ENCODE measurements around the gene DGCR2. TPM values are rescaled to one million over a fixed set of nuclear protein-coding genes. Genes with fewer than 3 reads are reported as not detected.

DGCR2 gene
- total and polyA plus RNA-seq, 9 donors: 23.9 to 71.9 (median 59.1) TPM

GRCh38 chr22:19044381-19044780, 77.8 kb downstream of the DGCR2 start:
- Histone ChIP-seq H3K9me3 (no peaks in the 10 kb centered on the region), H3K27me3 (no peaks in the 10 kb centered on the region), H3K27ac (no peak overlapping the region), H3K4me3 (no peak overlapping the region), H3K4me1 (ENCODE audit: insufficient read depth) (no peaks in the 10 kb centered on the region), H3K36me3 (no peaks in the 10 kb centered on the region)
- DNase-seq: peak in 1 of 5 donors; percentile 10
- no peak for TF ChIP-seq POLR2A (IDR thresholded peaks at IDR 0.05)
- no peak for TF ChIP-seq CTCF (IDR thresholded peaks at IDR 0.05)
- intact Hi-C loops (cut with DNase I): loop anchor here in 1 of 4 donors (10.0 kb wide), 1 partner anchor 500 kb away; no protein-coding TSS in a partner anchor
- WGBS, 3 donors: 70 to 87% (median 72%) methylated on average over 6 of the region's 6 CpGs

DNA sequence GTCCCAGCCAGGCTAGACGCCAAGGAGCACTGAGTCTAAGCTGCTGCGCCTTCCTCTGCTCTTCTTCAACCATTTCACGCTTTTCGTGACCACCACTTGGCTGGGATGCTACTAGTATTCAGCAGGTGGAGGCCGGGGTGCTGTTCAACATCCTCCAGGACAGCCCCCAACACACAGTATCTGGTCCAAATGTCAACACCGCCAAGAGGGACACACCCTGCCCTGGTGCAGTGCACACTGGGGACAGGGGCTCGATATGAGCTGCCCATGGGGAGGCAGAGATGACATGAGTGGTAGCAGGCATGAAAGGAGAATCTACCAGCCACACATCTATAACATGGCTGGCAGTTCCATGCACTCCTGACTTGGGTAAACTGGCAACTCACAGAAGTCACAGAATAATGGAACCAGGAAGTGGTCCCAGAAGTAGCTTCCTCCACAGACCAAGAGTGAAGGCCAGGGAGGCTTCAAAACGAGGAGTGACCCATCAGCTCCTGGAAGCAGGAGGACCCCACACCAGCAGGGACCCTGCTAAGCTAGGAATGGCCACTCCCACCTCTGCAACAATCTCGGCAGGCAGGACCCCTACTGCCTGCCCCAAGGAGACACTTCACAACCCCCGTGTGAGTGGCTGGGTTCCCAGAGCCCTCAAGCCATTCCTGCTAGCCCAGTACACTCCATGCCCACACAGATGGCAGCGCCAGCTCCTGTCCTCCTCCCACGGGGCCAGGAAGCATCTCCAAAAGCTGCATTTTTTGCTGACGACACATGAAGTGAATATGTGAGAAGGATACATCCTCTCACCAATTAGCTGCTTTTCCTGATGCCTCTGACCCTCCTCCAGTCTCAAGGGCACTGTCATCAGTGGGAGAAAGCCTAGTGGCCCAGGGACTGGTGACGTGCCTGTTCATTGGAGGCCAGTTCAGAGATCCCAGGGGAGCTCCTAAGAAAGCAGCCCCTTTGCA, 78.8 kb downstream of the DGCR2 start:
- WGBS, 3 donors: 70 to 85% (median 71%) methylated on average over 14 of the region's 14 CpGs
- no peaks in the 10 kb centered on the region for H3K36me3 ChIP-seq
- no peak for TF ChIP-seq POLR2A (IDR thresholded peaks at IDR 0.05)
- no peak overlapping the region for H3K4me3 ChIP-seq
- intact Hi-C loops (cut with DNase I): loop anchor here in 1 of 4 donors (10.0 kb wide), 1 partner anchor 501 kb away; no protein-coding TSS in a partner anchor
- DNase-seq: peak in 1 of 5 donors; percentile 19
- H3K4me1 ChIP-seq (ENCODE audit: insufficient read depth): no peaks in the 10 kb centered on the region
- H3K9me3 ChIP-seq: no peaks in the 10 kb centered on the region
- no peaks in the 10 kb centered on the region for H3K27me3 ChIP-seq
- no peak overlapping the region for H3K27ac ChIP-seq

DNA sequence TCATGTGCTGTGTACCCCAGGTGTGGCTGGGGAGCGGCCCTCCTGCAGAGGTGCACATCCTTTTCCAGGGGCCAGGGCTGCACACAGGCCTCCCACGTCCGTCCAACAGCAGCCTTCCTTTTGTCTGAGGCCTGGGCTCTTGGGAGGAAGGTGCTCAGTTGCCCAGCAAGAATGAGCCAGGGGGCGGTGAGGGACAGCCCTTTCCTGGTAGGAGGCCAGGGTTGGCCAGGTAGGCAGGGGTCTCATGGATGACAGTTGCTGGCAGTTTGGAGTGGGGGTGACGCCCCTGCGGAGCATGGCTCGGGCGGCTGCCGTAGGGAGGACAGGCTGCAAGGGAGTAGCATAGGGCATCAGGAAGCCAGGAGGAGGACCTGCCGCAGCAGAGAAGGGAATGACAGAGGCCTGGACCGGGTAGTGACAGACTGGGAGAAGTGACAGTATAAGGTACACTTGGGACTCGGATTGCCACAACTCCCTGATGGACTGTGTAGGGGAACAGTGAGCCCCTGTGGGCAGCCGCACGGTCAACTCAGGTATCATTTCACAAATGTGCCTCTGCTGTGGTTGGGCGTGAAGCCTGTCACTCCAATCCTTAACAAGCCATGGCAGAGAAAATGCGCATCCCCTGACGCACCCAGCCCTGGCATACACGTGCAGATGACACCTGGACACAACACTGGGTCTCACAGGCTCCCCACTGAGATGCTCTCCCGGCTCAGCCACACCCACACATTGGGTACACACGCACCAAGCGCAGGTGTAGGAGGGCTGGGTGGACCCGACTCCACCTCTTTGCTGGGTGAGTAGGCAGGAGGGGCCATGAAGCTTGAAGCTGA, 79.7 kb downstream of the DGCR2 start:
- peak in 1 of 5 donors; percentile 30 for DNase-seq
- intact Hi-C loops (cut with DNase I): loop anchor here in 1 of 4 donors (10.0 kb wide), 1 partner anchor 502 kb away; no protein-coding TSS in a partner anchor
- H3K27ac ChIP-seq: no peak overlapping the region
- H3K4me1 ChIP-seq (ENCODE audit: insufficient read depth): no peaks in the 10 kb centered on the region
- WGBS, 3 donors: 88 to 90% (median 88%) methylated on average over 22 of the region's 22 CpGs
- no peaks in the 10 kb centered on the region for H3K27me3 ChIP-seq
- no peak for TF ChIP-seq CTCF (IDR thresholded peaks at IDR 0.05)
- TF ChIP-seq POLR2A (IDR thresholded peaks at IDR 0.05): no peak
- TF ChIP-seq EP300 (IDR thresholded peaks at IDR 0.05): no peak
- no peaks in the 10 kb centered on the region for H3K9me3 ChIP-seq
- H3K4me3 ChIP-seq: no peak overlapping the region
- no peaks in the 10 kb centered on the region for H3K36me3 ChIP-seq

GRCh38 chr22:19041704-19042074, 80.5 kb downstream of the DGCR2 start:
- Histone ChIP-seq H3K4me3 (no peak overlapping the region), H3K9me3 (no peaks in the 10 kb centered on the region), H3K27me3 (no peaks in the 10 kb centered on the region), H3K4me1 (ENCODE audit: insufficient read depth) (no peaks in the 10 kb centered on the region), H3K36me3 (no peaks in the 10 kb centered on the region), H3K27ac (no peak overlapping the region)
- DNase-seq: peak in 1 of 5 donors; percentile 26
- intact Hi-C loops (cut with DNase I): loop anchor here in 1 of 4 donors (10.0 kb wide), 1 partner anchor 503 kb away; no protein-coding TSS in a partner anchor
- WGBS, 3 donors: 90 to 96% (median 91%) methylated on average over 15 of the region's 15 CpGs
- TF ChIP-seq POLR2A (IDR thresholded peaks at IDR 0.05): no peak
- TF ChIP-seq EP300 (IDR thresholded peaks at IDR 0.05): no peak
- no peak for TF ChIP-seq CTCF (IDR thresholded peaks at IDR 0.05)
